HS-5 (cell line): ENCODE results near the gene ATP6V1C2.

Source experiments
- DNase-seq: peaks from one replicate; pipeline ENCODE4 v3.0.0-alpha.2; 2012; ENCODE audit warnings: low read depth

ATP6V1C2 gene, protein sequence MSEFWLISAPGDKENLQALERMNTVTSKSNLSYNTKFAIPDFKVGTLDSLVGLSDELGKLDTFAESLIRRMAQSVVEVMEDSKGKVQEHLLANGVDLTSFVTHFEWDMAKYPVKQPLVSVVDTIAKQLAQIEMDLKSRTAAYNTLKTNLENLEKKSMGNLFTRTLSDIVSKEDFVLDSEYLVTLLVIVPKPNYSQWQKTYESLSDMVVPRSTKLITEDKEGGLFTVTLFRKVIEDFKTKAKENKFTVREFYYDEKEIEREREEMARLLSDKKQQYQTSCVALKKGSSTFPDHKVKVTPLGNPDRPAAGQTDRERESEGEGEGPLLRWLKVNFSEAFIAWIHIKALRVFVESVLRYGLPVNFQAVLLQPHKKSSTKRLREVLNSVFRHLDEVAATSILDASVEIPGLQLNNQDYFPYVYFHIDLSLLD

DNA sequence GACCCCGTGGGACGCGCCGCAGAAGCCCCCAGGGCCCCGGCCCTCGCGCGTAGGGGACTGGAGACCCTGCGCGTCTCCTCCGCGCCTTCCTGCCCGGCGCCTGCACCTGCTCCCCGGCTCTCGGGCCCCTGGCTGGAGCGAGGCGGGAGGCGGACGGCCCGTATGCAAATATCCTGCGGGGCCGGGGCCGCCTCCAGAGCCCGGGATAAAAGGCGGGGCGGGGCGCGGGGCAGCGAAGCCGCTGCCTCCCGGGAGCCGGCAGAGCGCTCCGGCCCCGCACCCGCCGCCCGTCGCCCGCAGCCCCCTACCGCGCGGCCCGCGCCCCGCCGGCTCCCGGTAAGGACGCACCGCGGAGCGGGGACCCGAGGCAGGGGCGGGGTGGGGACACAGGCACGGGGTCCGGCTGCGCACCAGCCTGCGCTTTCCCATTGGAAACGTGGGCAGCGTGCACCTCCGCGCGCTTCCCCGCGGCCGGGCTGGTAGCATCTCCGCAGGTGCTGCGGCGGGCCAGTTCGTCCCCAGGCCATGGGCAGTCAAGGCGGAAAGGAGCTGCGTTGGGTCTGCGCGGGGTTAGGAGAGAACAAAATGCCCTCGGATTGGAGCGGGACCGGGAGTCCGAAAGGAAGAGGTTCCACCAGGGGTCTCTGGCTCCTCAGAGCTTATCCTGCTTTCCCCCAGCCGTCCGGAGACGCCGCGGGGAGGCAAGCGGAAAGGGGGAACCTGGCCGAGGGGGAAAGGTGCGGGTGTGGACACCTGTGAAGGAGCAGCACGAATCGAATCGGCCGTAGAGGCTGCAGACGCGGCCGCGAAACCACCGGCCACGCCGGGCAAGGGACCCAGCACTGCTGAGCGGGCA is at the start of gene ATP6V1C2:
Gene ATP6V1C2 (plus strand): TSS at position 235 of the 856 bp plus-strand sequence. CDS start 1,220 bp downstream, outside the sequence.
- no peak for DNase-seq

DNA sequence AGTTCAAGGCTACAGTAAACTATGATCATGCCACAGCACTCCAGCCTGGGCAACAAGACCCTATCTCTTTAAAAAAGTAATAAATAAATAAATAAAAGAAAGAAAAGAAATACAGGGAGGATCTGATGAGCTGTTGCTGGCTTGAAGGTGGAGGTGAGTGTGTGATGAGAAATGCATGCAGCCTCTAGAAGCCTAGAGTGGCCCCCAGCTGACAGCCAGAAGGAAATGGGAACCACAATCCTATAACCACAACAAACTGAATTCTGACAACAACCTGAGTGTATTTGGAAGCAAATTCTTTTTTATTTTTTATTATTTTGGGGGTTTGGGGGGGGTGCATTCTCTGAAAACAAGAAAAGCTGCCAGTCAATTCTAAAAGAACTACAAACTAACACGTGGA is 46.3 kb upstream of the ATP6V1C2 start:
- DNase-seq, result no peak

DNA sequence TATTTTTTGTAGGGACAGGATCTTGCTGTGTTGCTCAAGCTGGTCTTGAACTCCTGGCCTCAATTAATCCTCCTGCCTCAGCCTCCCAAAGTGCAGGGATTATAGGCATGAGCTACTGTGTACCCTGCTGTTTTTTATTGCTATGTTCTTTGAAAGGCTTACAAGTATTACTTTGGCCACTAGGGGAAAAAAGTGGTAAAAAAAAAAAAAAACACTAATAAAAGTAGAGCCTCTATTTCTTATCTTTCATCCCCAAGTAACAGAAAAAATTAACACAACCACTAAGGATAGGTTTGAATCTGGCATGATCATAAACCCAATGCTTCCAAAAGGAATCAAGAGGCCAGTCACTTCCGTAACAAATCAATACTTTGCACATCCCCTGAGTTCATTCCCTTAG is 43.2 kb upstream of the ATP6V1C2 start:
- DNase-seq, result no peak

DNA sequence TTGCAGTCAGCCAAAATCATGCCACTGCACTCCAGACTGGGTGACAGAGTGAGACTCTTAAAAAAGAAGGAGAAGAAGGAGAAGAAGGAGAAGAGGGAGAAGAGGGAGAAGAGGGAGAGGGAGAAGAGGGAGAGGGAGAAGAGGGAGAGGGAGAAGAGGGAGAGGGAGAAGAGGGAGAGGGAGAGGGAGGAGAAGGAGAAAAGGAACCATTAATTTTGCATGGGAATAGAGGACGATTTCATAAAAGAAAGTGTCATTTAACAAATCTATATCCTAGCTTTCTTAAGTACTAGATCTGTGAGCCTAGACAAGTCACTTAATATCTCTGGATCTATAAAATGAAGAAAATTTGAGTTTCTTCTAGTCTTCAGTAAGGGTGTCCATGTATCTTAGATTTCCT is 41.2 kb upstream of the ATP6V1C2 start:
- no peak for DNase-seq

DNA sequence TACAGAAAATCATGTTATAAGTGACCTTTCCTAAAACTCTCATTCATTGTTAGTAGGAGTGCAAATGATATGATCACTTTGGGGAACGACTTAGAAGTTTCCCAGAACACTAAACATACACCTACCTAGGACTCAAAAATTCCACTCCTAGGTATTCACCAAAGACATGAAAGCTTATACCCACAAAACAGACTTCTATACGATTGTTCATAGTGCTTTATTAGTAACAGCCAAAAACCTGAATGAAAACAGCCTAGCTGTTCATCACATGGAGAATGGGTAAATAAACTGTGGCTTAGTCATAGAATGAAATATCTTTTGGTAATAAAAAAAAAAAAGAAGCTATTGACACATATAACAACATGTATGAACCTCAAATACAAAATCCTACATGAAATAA is 40.5 kb upstream of the ATP6V1C2 start:
- no peak for DNase-seq

DNA sequence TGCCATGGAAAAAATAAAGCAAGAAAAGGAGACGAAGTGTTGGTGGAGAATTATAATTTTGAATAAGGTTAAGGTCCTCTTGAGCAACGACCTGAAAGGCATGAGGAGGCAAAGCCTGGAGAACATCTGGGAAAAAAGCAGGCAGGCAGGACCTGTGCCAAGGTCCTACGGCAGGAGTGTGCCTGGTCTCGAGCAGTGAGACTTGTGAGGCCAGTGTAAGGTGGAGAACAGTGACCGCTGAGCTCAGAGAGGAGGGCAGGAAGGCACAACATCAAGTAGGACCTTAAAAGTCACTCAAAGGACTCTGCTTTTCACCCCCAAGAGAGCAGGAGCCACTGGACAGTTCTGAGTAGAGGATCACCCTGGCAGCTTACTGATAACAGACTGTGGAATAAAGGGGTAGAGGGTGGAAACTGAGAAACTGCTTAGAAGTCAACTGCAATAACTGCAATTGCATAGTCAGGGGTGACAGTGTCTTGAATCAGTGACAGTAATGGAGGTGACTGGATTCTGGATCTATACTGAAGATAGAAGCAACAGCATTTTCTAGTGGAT is 35.2 kb upstream of the ATP6V1C2 start:
- DNase-seq, result no peak

DNA sequence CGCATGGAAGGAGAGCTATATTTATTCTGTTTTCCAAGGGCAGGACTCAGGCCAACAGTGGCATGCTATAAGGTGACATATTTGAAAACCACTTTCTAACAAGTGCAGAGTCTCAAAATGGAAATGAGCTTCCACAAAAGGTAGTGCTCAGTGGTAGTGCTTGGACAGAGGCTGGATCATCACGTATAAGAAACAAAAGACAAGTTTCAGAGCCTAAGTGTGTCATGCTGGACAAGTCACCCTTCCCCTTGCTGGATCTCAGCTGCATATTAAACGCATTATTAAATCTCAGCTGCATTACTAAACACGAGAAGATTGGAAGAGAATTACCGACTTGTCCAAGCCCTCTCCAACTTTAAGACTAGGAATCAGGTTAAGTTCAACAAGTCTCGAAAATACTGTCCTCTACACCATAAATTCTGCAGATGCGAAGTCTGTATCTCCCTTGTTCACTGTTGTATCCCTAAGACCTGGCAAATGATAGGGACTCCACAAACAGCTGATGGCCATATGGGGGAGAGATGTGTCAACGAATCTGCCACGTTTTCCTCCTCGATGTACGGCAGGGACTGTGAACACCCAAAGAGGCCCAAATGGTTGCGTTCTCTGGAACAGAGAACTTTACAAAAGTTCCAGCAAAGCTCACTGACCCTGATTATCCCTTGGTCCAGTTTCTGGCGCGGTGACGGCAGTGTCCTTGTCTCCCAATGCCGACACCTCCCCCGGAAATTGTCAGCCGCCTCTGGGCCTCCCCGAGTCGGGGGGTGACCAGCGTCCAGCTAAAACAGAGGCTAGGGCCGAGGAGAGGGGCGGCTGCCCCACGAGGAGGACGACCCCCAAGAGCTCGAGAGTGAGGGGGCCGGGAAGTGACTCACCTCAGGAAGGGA is 32.3 kb upstream of the ATP6V1C2 start:
- DNase-seq, result no peak

DNA sequence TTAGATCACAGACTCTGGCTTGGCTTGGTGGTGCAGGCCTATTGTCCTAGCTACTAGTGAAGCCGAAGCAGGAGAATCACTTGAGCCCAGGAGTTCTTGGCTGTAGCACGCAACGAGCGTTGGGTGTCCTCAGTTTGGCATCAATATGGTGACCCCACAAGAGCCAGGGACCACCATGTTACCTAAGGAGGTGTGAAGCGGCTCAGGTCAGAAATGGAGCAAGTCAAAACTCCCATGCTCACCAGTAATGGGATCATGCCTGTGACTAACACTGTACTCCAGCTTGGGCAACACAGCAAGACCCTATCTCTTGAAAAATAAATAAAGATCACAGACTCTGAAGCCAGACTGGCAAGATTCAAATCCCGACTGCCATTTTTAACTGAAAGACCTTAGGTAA is 29.9 kb upstream of the ATP6V1C2 start:
- DNase-seq, result no peak

DNA sequence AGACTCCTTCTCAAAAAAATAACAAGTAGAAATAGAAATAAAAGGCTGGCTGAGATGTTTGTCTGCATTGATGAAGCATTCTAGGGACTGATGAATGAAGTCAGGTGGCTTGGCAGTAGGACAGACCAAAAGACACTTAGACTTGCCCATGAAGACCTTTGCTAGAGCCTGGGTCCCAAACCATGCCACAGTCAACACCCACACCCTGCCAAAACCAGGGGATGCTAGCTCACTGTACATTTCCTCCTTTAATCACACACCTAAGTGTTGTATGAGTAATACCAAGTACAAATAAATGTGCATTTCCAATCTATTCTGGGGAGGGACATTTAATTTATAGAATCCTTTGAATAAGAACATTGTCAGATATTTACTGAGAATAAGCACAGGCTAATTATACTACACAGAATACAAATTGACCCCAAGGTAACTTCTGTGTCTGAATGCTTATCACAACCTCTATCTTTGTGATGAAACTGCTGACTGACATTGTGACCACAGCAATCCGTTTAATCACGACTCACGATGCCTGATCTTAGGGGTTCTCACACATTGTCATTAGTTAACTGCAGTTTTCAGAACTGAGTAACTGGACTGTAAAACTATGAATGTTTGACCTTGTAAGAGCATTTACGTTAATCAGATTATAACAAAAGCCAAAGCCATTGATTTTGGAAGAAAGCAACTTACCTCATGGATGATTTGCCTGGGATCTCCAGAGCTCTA is 21.2 kb upstream of the ATP6V1C2 start:
- no peak for DNase-seq

DNA sequence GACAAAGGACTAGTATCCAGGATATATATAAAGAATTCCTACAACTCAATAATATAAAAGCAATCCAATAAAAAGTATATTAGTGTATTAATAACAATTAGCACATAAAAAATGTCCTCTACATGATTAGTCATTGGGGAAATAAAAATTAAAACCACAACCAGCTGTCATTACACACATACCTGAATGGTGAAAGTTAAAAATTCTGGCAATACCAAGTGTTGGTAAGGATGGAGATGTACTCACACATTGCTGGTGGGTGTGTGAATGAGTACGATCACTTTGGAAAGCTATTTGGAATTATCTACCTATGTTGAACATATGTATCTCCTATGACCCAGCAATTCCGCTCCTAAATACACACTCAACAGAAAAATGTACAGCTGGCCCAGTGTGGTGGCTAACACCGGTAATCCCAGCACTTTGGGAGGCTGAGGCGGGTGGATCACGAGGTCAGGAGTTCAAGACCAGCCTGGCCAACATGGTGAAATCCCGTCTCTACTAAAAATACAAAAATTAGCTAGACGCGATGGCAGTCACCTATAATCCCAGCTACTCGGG is 17.3 kb upstream of the ATP6V1C2 start:
- no peak for DNase-seq

DNA sequence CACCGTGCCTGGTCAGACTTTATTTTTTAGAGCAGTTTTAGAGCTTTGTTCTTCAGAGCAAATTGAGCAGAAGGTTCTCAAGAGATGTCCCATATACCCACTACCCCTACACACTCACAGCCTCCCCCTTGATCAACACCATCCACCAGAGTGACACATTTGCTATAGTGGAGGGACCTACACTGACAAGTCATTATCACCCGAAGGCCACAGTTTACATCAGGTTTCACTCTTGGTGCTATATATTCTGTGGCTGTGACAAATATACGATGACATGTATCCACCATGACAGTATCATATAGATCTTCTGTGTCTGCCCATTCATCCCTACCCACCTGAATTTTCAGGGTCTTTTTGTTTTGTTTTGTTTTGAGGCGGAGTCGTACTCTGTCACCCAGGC is 15.4 kb upstream of the ATP6V1C2 start:
- no peak for DNase-seq

DNA sequence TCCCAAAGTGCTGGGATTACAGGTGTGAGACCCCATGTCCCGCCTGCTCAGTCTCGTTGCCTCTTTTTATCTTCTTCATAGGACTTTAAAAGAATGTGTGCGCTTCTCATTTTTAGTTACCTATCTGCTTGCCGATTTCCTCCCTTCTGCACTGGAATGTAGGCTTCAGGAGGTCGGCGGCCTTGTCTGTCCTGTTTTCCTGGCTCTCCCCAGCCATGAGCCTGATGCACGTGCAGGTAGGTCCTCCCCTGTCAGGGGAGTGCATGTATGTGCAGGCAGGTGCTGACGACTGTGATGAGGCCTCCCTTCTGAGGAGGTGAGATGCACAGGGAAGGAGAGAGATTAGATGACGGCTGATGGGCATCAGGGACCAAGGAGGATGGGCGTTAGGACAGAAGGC is 13.6 kb upstream of the ATP6V1C2 start:
- no peak for DNase-seq

DNA sequence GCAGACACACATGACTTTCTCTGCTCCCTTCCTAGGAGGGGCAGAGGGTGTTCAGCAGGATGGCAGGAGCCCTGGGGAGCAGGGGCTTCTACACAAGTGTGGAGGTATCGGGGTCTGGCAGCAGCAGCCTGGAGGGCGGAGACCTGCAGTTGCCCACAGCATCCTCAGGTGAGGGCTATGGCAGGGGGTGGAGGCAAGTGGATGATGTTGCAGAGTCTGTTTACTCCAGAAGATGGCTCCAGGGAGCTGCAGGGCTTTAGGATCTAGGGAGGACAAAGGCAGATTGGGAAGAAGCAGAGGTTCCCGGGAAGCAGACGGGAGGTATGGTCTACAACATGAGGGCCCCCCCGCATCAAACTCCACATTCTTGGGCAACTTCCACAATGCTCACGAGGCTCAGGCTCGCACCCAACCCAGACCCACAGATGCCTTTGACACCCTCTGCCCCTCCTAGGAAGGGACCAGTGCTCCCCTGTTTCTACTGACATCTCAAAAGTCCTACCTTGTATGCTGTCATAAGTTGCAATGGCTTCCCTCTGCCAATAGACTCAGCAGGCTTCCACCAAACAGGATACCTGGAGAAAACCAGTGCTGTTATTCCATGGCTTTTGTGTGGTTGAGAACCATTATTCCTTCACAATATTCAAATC is 12.0 kb upstream of the ATP6V1C2 start:
- DNase-seq, result no peak

DNA sequence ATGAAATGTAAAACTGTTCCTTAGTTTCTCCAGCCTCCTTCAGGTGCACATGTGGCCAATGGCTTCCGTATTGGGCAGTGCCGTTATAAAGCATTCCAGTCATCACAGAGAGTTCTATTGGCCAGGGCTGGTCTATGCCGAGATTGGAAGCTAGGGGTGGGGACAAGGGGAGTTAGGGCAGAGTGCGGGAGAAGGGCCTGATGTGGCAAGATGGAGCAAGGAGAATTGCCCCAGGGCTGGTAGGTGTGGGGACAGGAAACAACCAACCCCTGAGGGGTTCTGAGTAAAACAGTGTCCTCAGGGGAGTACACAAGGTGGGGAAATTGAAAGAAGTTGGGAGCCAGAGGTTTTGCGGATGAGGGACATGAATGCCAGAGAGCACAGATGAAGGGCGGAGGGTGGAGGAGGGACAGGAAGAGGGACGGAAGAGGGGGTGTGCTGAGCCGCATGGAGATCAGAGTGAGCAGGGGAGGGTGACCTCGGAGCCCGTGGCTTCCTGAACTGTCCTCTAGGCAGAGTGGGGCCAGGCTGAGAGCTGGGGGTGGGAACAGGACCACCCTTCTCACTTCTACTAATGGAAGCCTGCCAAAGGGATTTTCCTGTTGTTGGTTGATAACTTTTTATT is 9.1 kb upstream of the ATP6V1C2 start:
- DNase-seq, result no peak

DNA sequence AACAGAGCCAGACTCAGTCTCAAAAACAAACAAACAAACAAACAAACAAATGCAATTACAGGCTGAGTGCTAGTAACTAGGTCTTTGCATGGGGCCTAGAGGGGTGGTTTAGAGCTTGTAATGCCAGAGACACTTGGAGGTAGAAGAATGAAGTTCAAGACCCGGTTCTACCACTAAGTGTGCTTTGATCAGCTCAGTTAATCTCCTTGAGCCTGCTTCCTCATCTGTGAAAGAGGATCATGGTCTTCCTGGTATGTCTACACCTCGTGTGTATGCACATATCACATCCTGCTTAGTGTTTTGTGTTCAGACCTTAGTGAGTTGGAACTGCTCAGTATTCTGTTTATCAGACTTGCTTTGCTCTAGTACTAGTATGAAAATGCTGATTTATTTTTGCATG is 4.8 kb upstream of the ATP6V1C2 start:
- no peak for DNase-seq

DNA sequence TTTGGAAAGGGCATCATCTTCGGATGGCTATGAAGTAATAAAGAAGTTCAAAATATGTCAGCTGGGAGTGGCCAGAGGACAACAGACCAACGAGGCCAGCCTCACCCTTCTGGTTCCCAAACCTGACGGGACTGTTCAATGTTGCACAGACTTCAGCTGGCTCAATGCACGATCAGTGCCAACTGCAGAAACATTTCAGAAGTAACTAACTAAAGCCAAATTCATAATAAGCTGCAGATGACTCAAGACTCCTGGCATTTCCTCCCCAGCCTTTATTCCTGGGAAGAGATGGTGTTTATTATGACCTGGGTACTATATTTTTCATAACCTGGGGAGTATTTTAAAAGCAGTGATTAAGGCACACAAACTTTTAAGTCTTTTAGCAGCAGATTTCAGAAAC is 3.8 kb upstream of the ATP6V1C2 start:
- DNase-seq, result peak; percentile 67

DNA sequence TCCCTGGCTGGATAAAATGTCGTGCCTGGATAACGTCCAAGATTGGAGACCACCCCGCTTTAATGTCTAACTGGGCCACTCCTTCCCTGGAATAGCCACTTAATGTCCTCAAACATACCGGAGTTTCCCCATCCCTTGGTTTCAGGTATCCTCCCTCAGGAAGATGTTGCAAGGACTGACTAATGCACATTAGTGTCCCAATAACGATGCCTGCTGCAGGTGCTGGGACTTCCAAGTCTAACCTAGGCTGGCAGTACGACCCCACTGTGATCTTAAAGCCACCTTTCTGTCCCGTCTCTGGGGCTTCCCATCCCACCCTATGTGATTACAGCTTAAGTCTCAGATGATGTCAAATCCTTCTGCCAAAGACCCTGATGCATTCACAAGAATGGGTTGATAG is 1.1 kb upstream of the ATP6V1C2 start:
- DNase-seq, result no peak

DNA sequence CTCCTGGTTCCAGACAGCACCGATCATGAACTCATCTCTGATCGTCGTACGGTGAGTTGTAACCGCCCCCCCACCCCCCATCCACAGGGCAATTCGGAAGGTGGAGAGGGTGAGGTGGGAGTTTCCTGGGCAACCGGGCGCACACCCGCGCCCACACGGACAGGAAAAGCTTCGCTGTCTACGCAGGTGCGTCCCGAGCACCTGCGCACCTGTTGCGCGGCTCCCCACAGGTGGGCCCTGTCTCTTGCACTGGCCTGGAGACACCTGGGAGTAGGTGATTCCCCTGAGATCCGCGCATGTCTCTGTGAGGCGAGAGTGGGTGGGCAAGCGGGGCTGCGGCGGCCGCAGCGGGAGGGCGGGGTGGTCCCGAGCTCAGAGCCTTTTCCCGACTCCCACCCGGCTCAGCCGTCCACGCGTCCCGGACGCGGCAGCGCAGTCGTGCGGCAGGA is 459 bp upstream of the ATP6V1C2 start:
- DNase-seq, result no peak

DNA sequence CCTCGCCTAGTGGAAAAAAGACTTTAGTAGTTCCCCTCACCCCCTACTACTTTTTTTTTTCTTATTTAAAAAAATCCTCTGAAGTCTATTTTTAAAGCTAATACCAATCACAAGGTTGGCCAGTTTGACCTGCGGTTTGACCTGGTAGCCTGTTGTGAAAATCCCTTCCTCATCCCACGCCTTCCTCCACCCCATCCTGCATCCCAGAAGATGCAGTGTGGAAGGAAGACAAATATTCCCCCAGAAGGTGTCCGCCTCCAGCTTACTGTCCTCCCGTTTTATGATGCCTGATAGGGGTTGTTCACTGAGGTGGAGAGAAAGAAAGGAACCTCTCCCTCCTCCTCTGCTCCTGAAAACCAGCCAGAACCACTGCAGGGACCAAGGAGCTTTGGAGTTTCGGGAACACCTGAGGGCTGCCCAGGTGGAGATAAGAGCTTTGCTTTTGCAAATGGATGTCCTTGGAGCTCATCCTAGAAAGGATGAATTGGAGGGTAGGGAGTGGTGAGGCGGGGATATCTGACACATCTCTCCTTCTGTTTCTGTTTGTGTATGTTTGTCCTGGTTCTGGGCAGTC is 909 bp downstream of the ATP6V1C2 start:
- DNase-seq, result no peak
